ENCODE data around the gene FAAP100.

FAAP100 gene

DNA sequence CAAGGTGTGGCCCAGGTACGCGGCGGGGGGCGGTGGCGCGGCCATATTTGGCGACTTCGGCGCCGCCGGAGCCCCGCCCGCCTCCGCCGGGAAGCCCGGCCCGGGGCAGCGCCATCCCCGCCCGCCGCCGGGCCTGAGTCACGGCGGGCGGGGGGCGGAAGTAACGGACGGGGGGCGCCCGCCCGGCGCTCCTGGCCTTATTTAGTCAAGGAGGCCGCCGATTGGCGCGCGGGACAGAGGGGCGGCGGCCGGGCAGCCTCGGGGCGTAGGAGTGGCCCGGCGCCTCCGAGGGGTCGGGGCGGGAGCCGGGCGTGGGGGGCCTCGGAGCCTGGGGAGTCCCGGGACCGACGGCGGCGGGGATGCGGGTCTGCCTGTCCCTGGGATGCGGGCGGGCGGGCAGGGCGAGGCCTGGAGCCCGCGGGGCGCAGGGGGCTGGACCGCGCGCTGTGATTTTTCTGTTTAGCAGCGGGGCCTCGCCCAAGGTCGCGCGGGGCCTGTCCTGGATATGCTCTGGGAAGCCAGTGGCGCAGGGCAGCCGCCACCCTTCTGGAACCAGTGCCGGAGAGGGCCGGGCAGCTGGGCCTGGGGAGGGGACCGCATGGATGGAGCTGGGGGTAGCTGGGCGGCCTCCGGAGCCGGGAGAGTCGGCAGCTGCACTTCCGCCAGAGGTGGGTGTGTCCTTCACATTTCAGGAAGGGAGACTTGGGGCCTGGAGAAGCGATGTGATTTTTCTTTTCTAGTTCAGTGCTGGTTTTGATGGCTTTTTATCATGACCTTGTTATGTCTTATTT, 37.2 kb downstream of the FAAP100 start:
- TF ChIP-seq, protein P1, sequence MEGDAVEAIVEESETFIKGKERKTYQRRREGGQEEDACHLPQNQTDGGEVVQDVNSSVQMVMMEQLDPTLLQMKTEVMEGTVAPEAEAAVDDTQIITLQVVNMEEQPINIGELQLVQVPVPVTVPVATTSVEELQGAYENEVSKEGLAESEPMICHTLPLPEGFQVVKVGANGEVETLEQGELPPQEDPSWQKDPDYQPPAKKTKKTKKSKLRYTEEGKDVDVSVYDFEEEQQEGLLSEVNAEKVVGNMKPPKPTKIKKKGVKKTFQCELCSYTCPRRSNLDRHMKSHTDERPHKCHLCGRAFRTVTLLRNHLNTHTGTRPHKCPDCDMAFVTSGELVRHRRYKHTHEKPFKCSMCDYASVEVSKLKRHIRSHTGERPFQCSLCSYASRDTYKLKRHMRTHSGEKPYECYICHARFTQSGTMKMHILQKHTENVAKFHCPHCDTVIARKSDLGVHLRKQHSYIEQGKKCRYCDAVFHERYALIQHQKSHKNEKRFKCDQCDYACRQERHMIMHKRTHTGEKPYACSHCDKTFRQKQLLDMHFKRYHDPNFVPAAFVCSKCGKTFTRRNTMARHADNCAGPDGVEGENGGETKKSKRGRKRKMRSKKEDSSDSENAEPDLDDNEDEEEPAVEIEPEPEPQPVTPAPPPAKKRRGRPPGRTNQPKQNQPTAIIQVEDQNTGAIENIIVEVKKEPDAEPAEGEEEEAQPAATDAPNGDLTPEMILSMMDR (IDR thresholded peaks at IDR 0.05; ENCODE audit: control insufficient read depth, extremely low read depth, insufficient read depth): no peak
- no peak overlapping the region for H3K4me3 ChIP-seq (ENCODE audit: low read depth, low read length)
- no peak for DNase-seq (ENCODE audit: low read depth)

DNA sequence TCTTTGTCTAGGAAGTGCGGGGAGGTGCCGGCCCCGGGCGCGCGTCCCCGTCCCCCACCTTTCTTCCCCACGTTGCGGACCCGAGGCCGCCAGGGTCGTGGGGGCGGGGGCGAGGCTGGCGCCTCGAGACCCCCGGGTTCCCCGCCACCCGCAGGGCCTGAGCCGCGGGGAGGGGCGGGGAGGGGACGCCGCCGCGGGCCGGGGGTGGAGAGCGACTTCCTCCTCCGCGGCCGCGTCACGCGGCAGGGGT, 37.7 kb downstream of the FAAP100 start:
- no peak overlapping the region for H3K4me3 ChIP-seq (ENCODE audit: low read depth, low read length)
- TF ChIP-seq, protein P1 (IDR thresholded peaks at IDR 0.05; ENCODE audit: control insufficient read depth, extremely low read depth, insufficient read depth): no peak

DNA sequence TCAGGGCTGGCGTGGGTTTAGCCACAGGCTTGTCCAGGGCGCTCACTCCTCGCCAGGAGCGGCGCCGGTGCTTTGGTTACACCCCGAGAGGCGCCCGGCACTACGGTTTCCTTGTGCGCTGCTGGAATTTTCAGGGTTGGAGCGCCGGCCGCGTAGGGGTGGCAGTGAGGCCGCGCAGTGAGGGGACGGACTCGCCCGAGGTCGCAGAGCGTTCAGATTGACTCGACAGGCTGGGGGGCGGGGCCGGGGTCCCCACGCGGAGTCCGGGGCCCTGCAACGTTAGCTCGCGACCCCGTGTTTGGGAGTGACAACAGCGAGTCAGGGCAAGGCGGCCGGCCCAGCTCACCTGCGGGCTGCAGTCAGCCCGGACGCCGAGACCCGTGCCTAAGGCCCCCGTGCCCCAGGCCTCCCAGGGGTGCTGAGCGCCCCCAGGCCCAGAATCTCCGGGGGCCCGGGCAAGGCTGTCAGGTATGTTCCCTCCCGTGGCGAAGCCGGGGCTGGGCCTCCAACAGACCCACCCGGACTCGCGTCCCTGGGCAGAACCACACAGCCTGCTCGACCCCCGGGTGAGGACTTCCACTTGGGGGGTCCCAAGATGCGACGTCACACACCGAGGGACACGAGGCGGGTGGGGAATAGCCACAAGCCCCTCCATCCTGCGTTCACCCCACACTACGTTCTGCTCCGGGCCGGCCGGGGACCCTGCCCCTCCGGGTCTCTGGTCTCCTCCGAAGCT, 38.2 kb downstream of the FAAP100 start:
- TF ChIP-seq, protein P1 (IDR thresholded peaks at IDR 0.05; ENCODE audit: control insufficient read depth, extremely low read depth, insufficient read depth): no peak
- no peak overlapping the region for H3K4me3 ChIP-seq (ENCODE audit: low read depth, low read length)
- no peak for DNase-seq (ENCODE audit: low read depth)

More for the DNA sequence above, 37.7 kb downstream of the FAAP100 start:
- DNase-seq (ENCODE audit: low read depth): no peak

DNA sequence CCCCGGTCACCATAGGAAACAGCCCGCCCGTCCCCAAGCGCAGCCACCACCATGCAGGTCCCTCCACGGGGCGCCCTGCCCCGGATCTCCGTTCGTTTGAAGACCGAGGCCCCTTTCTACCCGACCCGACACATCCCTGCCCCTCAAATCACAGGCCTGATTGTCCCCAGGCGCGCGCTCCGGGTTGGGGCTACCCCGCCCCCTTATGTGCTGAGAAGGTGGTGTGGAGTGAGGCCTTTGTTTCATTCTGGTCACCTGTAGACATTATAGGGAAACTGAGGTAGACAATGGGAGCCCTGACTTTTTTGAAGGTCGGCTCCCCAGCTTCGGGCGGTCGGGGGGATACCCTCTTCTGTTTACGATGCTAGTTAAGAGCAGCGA, 38.8 kb downstream of the FAAP100 start:
- DNase-seq (ENCODE audit: low read depth): no peak
- TF ChIP-seq, protein P1 (IDR thresholded peaks at IDR 0.05; ENCODE audit: control insufficient read depth, extremely low read depth, insufficient read depth): no peak
- H3K4me3 ChIP-seq (ENCODE audit: low read depth, low read length): peak overlapping the region; percentile 95

DNA sequence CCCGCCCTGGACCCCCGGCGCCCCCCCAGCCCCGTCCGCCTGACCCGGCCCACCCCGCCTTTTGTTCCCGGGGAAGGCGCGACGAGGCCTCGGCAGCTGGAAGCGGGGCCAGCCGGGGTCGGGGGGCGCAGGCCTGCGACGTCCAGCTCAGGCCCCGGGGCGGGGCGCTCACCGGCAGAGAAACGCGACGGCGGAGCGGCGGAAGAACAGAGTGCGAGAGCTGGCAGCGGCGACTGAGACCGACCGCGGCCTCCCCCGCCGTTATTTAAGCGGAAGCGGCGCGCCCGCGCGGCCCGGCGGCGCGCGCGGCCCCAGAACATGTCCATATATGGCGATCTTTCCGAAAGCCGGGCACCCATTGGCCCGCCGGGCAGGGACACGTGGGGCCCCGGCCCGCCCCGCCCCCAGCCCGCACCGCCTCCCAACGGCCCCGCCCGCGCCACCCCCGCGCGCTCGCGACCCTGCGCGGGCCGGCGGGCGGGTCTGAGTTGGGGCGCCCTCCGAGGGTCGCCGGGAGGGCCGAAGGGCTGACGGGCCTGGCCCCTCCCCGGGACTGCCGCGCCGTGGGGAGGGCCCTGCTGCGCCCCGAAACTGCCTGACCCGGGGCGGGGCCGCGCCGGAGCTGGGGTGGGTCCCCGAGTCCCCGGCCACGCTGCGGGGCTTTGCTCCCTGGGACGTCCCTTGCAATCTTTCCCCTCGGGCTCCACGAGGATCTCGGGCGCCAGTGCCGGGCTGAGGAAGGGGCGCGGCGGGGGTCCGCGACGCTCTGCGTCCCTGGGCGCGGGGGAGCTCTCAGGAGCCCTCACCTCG, 39.4 kb downstream of the FAAP100 start, which contains the start of gene ACTG1:
TSS of gene ACTG1 (minus strand) at position 238 of the 810 bp plus-strand sequence. CDS start 445 bp downstream, outside the sequence.
- TF ChIP-seq, protein P1 (IDR thresholded peaks at IDR 0.05; ENCODE audit: control insufficient read depth, extremely low read depth, insufficient read depth): no peak

DNA sequence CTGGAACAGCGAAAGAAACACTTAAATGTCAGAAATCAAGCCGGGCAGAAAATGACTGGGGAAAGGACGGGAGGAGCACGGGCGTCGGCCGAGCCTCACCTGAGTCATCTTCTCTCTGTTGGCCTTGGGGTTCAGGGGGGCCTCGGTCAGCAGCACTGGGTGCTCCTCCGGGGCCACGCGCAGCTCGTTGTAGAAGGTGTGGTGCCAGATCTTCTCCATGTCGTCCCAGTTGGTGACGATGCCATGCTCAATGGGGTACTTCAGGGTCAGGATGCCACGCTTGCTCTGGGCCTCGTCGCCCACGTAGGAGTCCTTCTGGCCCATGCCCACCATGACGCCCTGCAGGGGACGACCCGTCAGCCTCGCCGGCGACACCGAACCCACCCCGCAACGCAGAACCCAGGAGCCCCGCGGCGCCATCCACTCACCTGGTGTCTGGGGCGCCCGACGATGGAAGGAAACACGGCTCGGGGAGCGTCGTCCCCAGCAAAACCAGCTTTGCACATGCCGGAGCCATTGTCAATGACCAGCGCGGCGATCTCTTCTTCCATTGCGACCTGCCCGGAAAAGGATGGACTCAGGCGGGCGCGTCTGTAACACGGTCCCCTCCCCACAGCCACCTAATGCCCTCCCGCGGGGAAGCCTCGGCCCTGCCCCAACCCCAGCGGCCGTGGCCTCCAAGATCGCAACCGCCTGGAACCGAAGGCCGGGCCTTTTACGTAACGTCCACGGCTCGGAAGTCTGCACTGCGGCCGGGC, 40.2 kb downstream of the FAAP100 start:
- TF ChIP-seq, protein P1 (IDR thresholded peaks at IDR 0.05; ENCODE audit: control insufficient read depth, extremely low read depth, insufficient read depth): no peak
- no peak for DNase-seq (ENCODE audit: low read depth)
- peak overlapping the region; percentile 95 for H3K4me3 ChIP-seq (ENCODE audit: low read depth, low read length)

More for the DNA sequence above, 39.4 kb downstream of the FAAP100 start, which contains the start of gene ACTG1:
- DNase-seq (ENCODE audit: low read depth): peak; percentile 55
- H3K4me3 ChIP-seq (ENCODE audit: low read depth, low read length): peak within 1 kb of the TSS; percentile 95

Measured in LNCaP clone FGC (cell line).